ENCODE data around the gene LRCH1.

- TF ChIP-seq EZH2 (IDR thresholded peaks at IDR 0.05) = no peak
- no peak for TF ChIP-seq CTCF (IDR thresholded peaks at IDR 0.05)
These were observed 132.2 kb downstream of the LRCH1 start for GRCh38 chr13:46685006-46685730.
